Epidermal melanocyte (primary cell): ENCODE measurements around the gene TADA3.

Source experiments
- DNase-seq: peaks from one replicate; pipeline ENCODE4 v3.0.0; 2011; ENCODE audit warnings: low spot score; ENCODE audit not compliant: insufficient read length

Gene TADA3

GRCh38 chr3:9762871-9763270, 29.4 kb downstream of the TADA3 start:
- DNase-seq: no peak

GRCh38 chr3:9761919-9762318, 30.4 kb downstream of the TADA3 start:
- DNase-seq: no peak

DNA sequence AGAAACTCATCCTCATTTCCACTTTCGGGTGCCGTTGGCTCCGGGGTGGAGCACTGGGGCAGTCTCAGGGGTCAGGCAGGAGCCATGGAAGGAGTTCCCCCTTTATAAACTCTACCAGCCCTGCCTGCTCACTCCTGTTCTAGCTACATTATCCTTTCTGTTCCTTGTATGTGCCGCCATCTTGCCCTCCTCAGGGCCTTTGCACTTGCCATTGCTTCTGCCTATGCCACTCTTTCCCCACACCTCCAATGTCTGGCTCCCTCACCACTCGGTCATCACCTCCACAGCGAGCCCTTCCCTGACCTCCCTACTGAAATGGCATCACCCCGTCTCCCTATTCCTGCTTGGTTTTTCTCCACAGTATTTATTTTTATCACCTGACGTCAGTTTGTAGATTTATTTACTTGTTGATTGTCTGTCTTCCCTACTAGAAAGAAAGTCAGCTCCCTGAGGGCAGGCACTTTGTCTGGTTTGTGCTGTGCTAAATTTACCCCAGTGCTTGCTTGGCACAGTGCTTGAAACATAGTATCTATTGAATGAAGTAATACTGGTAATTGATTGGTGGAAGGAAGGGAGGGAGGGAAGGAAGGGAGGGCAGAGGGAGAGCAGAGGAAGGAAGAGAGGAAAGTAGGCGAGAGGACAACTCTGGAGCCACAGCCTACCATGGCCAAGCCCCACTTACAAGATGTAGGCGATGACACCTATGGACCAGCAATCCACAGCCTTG, 31.3 kb downstream of the TADA3 start:
- DNase-seq: no peak

DNA sequence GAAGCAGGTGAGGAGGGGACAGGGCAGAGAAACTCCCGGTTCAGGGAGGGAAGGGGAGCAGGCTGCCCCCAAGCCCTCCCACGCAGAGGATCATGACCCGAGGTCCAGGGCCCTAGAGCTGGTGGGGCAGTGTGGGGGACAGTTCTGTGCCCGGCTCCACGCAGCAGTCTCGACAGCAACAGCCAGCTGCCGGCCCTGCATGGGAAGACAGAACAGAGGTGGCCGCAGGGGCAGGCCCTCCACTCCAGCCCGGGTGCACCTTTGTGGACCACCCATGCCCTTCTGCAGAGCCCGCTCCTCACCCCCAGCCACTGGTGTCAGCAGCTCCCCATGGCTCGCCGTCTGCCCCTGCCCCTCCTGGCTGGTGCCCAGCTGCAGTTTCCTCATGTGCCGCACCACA, 34.8 kb downstream of the TADA3 start:
- no peak for DNase-seq

GRCh38 chr3:9754678-9755077, 37.6 kb downstream of the TADA3 start:
- DNase-seq: no peak

- no peak for DNase-seq
Measured at GRCh38 chr3:9750556-9751411, 41.5 kb downstream of the TADA3 start.

DNA sequence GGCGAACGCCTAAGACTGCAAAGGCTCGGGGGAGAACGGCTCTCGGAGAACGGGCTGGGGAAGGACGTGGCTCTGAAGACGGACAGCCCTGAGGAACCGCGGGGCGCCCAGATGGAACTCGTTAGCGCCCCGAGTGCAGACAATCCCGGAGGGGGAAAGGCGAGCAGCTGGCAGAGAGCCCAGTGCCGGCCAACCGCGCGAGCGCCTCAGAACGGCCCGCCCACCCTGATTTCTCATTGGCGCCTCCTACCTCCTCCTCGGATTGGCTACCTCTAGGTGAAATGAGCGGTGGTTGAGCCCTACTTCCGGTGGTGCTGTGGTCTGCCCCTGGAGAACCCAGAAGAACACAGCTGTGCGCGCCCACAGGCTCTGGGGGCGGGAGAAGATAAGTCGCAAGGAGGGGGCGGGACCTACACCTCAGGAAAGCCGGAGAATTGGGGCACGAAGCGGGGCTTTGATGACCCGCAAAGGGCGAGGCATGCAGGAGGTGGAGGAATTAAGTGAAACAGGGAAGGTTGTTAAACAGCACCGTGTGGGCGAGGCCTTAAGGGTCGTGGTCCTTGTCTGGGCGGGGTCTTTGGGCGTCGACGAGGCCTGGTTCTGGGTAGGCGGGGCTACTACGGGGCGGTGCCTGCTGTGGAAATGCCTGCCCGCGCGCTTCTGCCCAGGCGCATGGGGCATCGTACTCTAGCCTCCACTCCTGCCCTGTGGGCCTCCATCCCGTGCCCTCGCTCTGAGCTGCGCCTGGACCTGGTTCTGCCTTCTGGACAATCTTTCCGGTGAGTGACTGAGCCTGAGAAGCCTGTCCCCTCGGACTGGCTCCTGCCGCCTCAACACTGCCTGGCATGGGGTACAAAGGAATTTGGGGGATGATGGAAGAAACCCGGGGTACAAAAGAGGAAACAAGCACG, 42.4 kb downstream of the TADA3 start, which contains the start of gene OGG1:
OGG1 (plus strand) TSS at position 308 of the 911 bp plus-strand sequence; CDS start at position 643, 335 bp downstream.
- DNase-seq: peak; percentile 99

DNA sequence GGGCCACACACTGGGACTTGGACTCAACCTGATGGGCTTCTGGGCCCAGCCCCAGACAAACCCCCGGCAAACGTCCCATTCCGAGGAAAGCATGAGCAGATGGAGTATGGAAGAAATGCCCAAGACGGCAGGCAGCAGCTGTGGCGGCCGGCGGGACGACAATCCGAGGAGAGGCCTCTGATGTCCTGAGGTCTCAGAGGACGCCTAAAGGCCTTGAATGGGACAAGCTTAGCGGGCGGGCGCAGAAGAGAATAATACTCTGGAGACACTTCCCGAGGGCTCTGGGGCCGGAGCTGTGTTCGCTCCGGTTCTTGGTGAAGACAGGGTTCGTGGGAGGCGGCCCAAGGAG, 43.0 kb downstream of the TADA3 start:
- peak; percentile 45 for DNase-seq

DNA sequence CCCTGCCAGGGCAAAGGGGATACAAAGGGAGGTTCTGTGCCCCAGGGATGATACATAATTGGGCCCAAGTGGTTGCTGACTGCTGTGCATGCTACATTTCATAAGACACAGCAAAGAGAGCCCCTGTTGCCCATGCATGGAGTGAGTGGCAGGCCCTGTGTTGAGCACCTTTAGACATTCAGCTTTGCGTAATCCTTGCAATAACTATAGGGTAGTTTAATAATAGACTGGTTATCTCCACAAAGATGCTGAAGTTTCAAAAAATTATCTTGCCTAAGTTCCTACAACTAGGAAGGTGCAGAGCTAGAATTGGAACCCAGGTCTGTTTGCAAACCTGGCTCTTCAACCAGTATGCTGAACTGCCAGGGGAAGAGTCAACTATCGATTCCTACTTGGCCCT, 44.2 kb downstream of the TADA3 start:
- DNase-seq: no peak

- DNase-seq: no peak
Measured at GRCh38 chr3:9747267-9747666, 45.0 kb downstream of the TADA3 start.

- DNase-seq: no peak
Measured at GRCh38 chr3:9746330-9746729, 45.9 kb downstream of the TADA3 start.

GRCh38 chr3:9745521-9745920, 46.8 kb downstream of the TADA3 start:
- no peak for DNase-seq

DNA sequence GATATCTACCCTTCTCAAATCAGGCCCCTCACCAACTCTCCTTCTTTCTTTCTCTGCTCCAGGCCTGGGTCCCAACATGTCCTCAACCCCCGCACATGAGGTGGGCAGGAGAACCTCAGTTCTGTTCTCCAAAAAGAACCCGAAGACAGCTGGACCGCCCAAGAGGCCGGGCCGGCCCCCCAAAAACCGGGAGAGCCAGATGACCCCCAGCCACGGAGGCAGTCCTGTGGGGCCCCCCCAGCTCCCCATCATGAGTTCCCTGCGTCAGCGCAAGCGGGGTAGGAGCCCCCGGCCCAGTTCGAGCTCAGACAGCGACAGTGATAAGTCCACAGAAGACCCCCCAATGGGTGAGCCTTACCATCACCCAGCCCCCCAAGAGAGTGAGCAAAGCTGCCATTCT, 48.1 kb downstream of the TADA3 start:
- DNase-seq: no peak

DNA sequence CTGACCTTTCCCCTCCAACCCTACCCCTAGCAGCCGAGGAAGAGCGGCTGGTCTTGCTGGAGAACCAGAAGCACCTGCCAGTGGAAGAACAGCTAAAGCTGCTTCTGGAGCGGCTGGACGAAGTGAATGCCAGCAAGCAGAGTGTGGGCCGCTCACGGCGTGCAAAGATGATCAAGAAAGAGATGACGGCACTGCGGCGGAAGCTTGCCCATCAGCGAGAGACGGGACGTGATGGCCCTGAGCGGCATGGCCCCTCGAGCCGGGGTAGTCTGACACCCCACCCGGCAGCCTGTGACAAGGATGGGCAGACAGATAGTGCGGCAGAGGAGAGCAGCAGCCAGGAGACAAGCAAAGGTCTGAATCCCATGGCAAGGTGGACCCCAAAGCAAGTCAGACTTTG, 48.7 kb downstream of the TADA3 start:
- DNase-seq: no peak

DNA sequence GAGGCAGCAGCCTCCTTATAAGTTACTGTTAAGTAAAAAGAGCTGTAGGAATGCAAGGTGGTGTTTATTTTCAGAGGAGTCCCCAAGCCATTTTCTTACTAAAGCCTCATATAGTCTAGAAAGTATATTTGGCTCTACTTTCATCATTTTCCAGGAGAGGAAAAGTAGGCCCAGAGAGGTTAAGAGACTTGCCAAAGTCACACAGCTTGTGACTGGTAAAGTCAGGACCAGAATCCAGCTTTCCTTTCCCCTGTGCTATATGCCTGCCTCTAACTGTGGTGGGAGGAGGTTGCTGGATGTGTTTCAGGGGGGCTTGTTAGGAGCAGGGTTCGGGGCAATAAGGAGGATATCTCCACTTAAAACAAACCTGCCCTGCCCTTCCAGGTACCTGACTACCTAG, 49.7 kb downstream of the TADA3 start:
- no peak for DNase-seq

DNA sequence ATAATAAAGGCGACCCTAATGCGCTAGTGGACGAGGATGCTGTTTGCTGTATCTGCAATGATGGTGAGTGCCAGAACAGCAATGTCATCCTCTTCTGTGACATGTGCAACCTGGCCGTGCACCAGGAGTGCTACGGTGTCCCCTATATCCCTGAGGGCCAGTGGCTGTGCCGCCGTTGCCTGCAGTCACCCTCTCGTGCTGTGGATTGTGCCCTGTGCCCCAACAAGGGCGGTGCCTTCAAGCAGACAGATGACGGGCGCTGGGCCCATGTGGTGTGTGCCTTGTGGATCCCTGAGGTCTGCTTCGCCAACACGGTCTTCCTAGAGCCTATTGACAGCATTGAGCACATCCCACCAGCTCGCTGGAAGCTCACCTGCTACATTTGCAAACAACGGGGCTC, 53.1 kb downstream of the TADA3 start:
- DNase-seq: no peak

DNA sequence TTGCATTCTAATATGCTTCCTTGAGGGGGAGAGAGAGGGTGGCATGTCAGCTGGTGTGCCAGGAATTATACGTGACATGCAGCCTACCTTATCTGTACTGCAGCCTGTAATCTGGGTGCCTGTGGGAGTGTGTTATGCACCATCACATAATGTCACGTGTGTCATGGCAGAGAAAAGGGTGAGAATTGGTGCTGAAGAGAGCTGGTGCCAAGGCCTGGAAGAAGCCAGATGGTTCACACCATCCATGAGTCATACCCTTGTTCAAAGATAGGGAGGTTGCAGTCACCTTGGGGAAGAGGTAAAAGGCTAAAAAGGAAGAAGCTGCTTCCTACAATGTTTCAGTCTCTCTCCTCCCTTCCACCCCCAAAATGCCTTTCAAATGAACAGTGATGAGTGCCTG, 55.4 kb downstream of the TADA3 start:
- DNase-seq: no peak

GRCh38 chr3:9732740-9733115, 59.5 kb downstream of the TADA3 start:
- no peak for DNase-seq

DNA sequence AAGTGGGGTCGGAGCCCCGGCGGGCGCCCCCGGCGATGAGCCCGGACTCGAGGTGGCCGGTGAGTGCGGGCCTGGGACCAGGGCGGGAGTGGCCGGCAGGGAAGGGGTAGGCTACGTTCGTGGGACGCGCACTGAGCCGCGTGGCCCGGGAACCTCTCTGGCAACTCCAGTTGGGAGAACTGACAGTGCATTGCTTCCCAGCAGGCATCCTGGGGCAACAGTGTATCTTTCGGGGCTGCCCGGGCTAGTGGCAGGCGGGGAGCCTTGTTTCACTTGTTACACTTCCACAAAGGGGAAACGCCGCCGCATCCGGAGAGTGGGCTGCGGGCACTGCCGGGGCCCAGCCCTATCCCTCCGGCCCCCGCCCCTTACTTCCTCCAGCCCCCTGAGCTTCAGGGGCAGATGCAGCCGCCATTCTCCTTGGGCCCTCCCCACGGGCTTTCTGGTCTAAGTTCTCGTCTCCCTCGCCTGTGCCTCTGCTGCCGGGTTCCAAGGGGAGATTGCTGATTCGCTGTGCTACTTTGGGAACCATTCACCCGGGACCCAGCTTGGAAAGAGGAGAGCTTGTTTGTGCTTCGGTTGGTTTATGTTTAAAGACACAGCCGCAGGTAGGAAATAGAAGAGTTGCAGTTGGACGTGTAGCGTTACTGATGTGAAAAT, 60.1 kb downstream of the TADA3 start:
- no peak for DNase-seq

GRCh38 chr3:9731206-9732079, 60.8 kb downstream of the TADA3 start, which contains the start of gene BRPF1:
Gene BRPF1, plus strand, starts transcription at chr3:9731735. Its CDS starts 2,406 bp downstream, at chr3:9734141.
- DNase-seq: peak; percentile 98
